A549 (cell line): ENCODE measurements around the gene SEMA3C.

Experiments
- CBX8 ChIP-seq: fragments of 200-600 bp; sonication (generic); IDR thresholded peaks from 2 replicates; pipeline ENCODE4 v1.6.1; 2016
- CHD2 ChIP-seq: fragments of 150-350 bp; IDR thresholded peaks from 2 replicates; pipeline ENCODE4 v1.6.1; 2014; ENCODE audit warnings: low read length; ENCODE audit not compliant: partially characterized antibody
- EP300 ChIP-seq, 2 experiments: fragments of >200 bp; sonication (Bioruptor Twin); formaldehyde crosslinking; IDR thresholded peaks; 2 replicates in 1 of 2; 3 replicates in 1 of 2; pipeline ENCODE4 v1.6.1; 2016 to 2017
- KDM1A ChIP-seq: fragments of 200-600 bp; sonication (generic); IDR thresholded peaks from 2 replicates; pipeline ENCODE4 v1.6.1; 2016; ENCODE audit warnings: low read depth, mild to moderate bottlenecking
- PHF8 ChIP-seq: fragments of 200-600 bp; sonication (generic); IDR thresholded peaks from 2 replicates; pipeline ENCODE4 v1.6.1; 2016; ENCODE audit warnings: low read depth, mild to moderate bottlenecking, antibody characterized with exemption, moderate library complexity, borderline replicate concordance
- POLR2A ChIP-seq: IDR thresholded peaks from 2 replicates; pipeline ENCODE4 v1.6.1; 2012; ENCODE audit warnings: mild to moderate bottlenecking, low read length
- REST ChIP-seq: fragments of 200-600 bp; sonication (generic); IDR thresholded peaks from 2 replicates; pipeline ENCODE4 v1.6.1; 2016; ENCODE audit warnings: antibody characterized with exemption, mild to moderate bottlenecking, moderate library complexity
- USF2 ChIP-seq: fragments of 450-650 bp; IDR thresholded peaks from 2 replicates; pipeline ENCODE4 v1.6.1; 2014; ENCODE audit warnings: antibody characterized with exemption
- TF ChIP-seq, protein P1 (sequence below): fragments of >200 bp; sonication (Bioruptor Twin); formaldehyde crosslinking; IDR thresholded peaks from 3 replicates; pipeline ENCODE4 v1.5.1; 2016
- TF ChIP-seq, protein P2 (sequence below): IDR thresholded peaks from 2 replicates; pipeline ENCODE4 v1.6.1; 2012
- TF ChIP-seq, protein P3 (sequence below): fragments of 150-350 bp; IDR thresholded peaks from 2 replicates; pipeline ENCODE4 v1.6.1; 2014; ENCODE audit warnings: low read depth, mild to moderate bottlenecking, low read length

- no peak for TF ChIP-seq USF2
- TF ChIP-seq, protein P1, sequence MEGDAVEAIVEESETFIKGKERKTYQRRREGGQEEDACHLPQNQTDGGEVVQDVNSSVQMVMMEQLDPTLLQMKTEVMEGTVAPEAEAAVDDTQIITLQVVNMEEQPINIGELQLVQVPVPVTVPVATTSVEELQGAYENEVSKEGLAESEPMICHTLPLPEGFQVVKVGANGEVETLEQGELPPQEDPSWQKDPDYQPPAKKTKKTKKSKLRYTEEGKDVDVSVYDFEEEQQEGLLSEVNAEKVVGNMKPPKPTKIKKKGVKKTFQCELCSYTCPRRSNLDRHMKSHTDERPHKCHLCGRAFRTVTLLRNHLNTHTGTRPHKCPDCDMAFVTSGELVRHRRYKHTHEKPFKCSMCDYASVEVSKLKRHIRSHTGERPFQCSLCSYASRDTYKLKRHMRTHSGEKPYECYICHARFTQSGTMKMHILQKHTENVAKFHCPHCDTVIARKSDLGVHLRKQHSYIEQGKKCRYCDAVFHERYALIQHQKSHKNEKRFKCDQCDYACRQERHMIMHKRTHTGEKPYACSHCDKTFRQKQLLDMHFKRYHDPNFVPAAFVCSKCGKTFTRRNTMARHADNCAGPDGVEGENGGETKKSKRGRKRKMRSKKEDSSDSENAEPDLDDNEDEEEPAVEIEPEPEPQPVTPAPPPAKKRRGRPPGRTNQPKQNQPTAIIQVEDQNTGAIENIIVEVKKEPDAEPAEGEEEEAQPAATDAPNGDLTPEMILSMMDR = no peak
- no peak for TF ChIP-seq KDM1A
- no peak for TF ChIP-seq EP300 (IDR thresholded peaks at IDR 0.05)
- no peak for TF ChIP-seq POLR2A
- TF ChIP-seq REST = no peak
- no peak for TF ChIP-seq PHF8
- TF ChIP-seq, protein P2, sequence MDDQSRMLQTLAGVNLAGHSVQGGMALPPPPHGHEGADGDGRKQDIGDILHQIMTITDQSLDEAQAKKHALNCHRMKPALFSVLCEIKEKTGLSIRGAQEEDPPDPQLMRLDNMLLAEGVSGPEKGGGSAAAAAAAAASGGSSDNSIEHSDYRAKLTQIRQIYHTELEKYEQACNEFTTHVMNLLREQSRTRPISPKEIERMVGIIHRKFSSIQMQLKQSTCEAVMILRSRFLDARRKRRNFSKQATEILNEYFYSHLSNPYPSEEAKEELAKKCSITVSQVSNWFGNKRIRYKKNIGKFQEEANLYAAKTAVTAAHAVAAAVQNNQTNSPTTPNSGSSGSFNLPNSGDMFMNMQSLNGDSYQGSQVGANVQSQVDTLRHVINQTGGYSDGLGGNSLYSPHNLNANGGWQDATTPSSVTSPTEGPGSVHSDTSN = no peak
- TF ChIP-seq, protein P3, sequence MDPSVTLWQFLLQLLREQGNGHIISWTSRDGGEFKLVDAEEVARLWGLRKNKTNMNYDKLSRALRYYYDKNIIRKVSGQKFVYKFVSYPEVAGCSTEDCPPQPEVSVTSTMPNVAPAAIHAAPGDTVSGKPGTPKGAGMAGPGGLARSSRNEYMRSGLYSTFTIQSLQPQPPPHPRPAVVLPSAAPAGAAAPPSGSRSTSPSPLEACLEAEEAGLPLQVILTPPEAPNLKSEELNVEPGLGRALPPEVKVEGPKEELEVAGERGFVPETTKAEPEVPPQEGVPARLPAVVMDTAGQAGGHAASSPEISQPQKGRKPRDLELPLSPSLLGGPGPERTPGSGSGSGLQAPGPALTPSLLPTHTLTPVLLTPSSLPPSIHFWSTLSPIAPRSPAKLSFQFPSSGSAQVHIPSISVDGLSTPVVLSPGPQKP = no peak
- TF ChIP-seq CBX8 = no peak
- TF ChIP-seq CHD2 = no peak
Observed at GRCh38 chr7:80908360-80908797, 10.5 kb downstream of the SEMA3C start.
